GM23338 (cell line): Measurements from ENCODE around the gene BRD2. TPM values are rescaled to one million over a fixed set of nuclear protein-coding genes. Genes with fewer than 3 reads are reported as not detected.

Experiments used
- ATAC-seq: fragments of 200-7000 bp; cut with Tn5 transposase; 3 replicates; pipeline ENCODE4 v1.9.1; 2020
- DNase-seq: peaks from one replicate; pipeline ENCODE4 v3.0.0-alpha.2; 2015; ENCODE audit warnings: low spot score
- H2AFZ ChIP-seq: fragments of 200-600 bp; sonication (generic); 2 replicates; pipeline ENCODE4 v1.8.0; 2016; ENCODE audit warnings: antibody characterized with exemption, mild to moderate bottlenecking, moderate library complexity
- H3F3A ChIP-seq: fragments of 200-600 bp; sonication (generic); replicated peaks from 2 replicates; pipeline ENCODE4 v1.8.0; 2017; ENCODE audit warnings: antibody characterized with exemption, mixed run types, low read depth
- H3K27ac ChIP-seq: fragments of 200-600 bp; sonication (generic); 2 replicates; pipeline ENCODE4 v1.6.1; 2016; ENCODE audit warnings: low read depth
- H3K27me3 ChIP-seq: fragments of 200-600 bp; sonication (generic); 2 replicates; pipeline ENCODE4 v1.8.0; 2016; ENCODE audit warnings: mild to moderate bottlenecking, mixed run types, moderate library complexity; ENCODE audit not compliant: insufficient read depth
- H3K36me3 ChIP-seq: fragments of 200-600 bp; sonication (generic); 2 replicates; pipeline ENCODE4 v1.8.0; 2016; ENCODE audit warnings: mild to moderate bottlenecking; ENCODE audit not compliant: insufficient read depth
- H3K4me1 ChIP-seq: fragments of 200-600 bp; sonication (generic); 2 replicates; pipeline ENCODE4 v1.8.0; 2016; ENCODE audit warnings: mild to moderate bottlenecking, moderate library complexity; ENCODE audit not compliant: insufficient read depth
- H3K4me2 ChIP-seq: fragments of 200-600 bp; sonication (generic); 2 replicates; pipeline ENCODE4 v1.7.1; 2017; ENCODE audit warnings: mixed run types
- H3K4me3 ChIP-seq: fragments of 200-600 bp; sonication (generic); 2 replicates; pipeline ENCODE4 v1.6.1; 2016; ENCODE audit warnings: mixed run types
- H3K79me2 ChIP-seq: fragments of 200-600 bp; sonication (generic); replicated peaks from 2 replicates; pipeline ENCODE4 v1.8.0; 2017; ENCODE audit warnings: mild to moderate bottlenecking; ENCODE audit not compliant: insufficient read depth
- H3K9me2 ChIP-seq: fragments of 200-600 bp; sonication (generic); 2 replicates; pipeline ENCODE4 v1.8.0; 2017; ENCODE audit not compliant: insufficient read depth
- H4K20me1 ChIP-seq: fragments of 200-600 bp; sonication (generic); replicated peaks from 2 replicates; pipeline ENCODE4 v1.8.0; 2017; ENCODE audit warnings: mild to moderate bottlenecking; ENCODE audit not compliant: insufficient read depth
- H3K27ac Mint-ChIP-seq: 2 replicates; pipeline ENCODE4 v1.8.0; 2020; ENCODE audit warnings: inconsistent platforms, mild to moderate bottlenecking, moderate library complexity, mixed read lengths
- H3K27me3 Mint-ChIP-seq: 3 replicates; pipeline ENCODE4 v1.8.0; 2022; ENCODE audit warnings: low read depth, mild to moderate bottlenecking, moderate library complexity, mixed read lengths, inconsistent platforms; ENCODE audit not compliant: insufficient read depth, poor library complexity
- H3K36me3 Mint-ChIP-seq: 3 replicates; pipeline ENCODE4 v1.8.0; 2021; ENCODE audit warnings: low read depth, mild to moderate bottlenecking, inconsistent platforms, moderate library complexity, mixed read lengths
- H3K4me1 Mint-ChIP-seq: 3 replicates; pipeline ENCODE4 v1.8.0; 2020; ENCODE audit warnings: mild to moderate bottlenecking, inconsistent platforms, mixed read lengths
- H3K4me3 Mint-ChIP-seq: 3 replicates; pipeline ENCODE4 v1.8.0; 2021; ENCODE audit warnings: moderate library complexity, mild to moderate bottlenecking, inconsistent platforms, mixed read lengths
- H3K9me3 Mint-ChIP-seq: 3 replicates; pipeline ENCODE4 v1.8.0; 2020; ENCODE audit warnings: moderate library complexity, mild to moderate bottlenecking, inconsistent platforms, mixed read lengths
- CTCF ChIP-seq, 2 experiments: fragments of 200-600 bp in 1 of 2; sonication (generic) in 1 of 2; conservative IDR thresholded peaks; 2 replicates each; pipeline versions ENCODE4 v1.5.1 to v1.6.1; 2016 to 2017; ENCODE audit warnings: antibody characterized with exemption in 2 of 2, low read depth in 2 of 2, mild to moderate bottlenecking in 2 of 2, moderate library complexity in 1 of 2
- ETS1 ChIP-seq: IDR thresholded peaks from 2 replicates; pipeline ENCODE4 v1.6.1; 2016; ENCODE audit warnings: antibody characterized with exemption
- EZH2 ChIP-seq: fragments of 200-600 bp; sonication (generic); IDR thresholded peaks from one replicate; pipeline ENCODE4 v1.8.0; 2017; ENCODE audit warnings: antibody characterized with exemption, mild to moderate bottlenecking, low read depth; ENCODE audit not compliant: unreplicated experiment
- EZH2phosphoT487 ChIP-seq: fragments of 200-600 bp; sonication (generic); IDR thresholded peaks from one replicate; pipeline ENCODE4 v1.8.1; 2018; ENCODE audit warnings: antibody characterized with exemption; ENCODE audit not compliant: unreplicated experiment
- POLR2AphosphoS5 ChIP-seq: IDR thresholded peaks from 2 replicates; pipeline ENCODE4 v1.6.1; 2016; ENCODE audit warnings: antibody characterized with exemption, low read depth
- ZNF331 ChIP-seq: fragments of 250-450 bp; sonication (Bioruptor Pico); IDR thresholded peaks from 2 replicates; pipeline ENCODE4 v1.5.0; 2020; ENCODE audit warnings: low read depth, mild to moderate bottlenecking, moderate library complexity
- ZNF462 ChIP-seq: fragments of 250-450 bp; sonication (Bioruptor Pico); IDR thresholded peaks from 2 replicates; pipeline ENCODE4 v1.5.0; 2020; ENCODE audit warnings: mild to moderate bottlenecking, moderate library complexity
- polyA plus RNA-seq: library from polyadenylated mRNA; unstranded; fragments of >200 nt; fragmentation: Nextera tagmentation; extraction: Ambion mirVana; gene quantifications from 2 replicates; pipeline ENCODE4 v1.2.1, GENCODE V29; 2016
- total RNA-seq: library from RNA; depleted of rRNA; stranded (reverse); fragments of >200 nt; shearing (Covaris generic); gene quantifications from 2 replicates; pipeline ENCODE4 v1.2.3, GENCODE V29; 2014

BRD2 gene
- total and polyA plus RNA-seq, 2 experiments from 2014 or later = 84.9 to 169 TPM

GRCh38 chr6:32969685-32970412, 1.5 kb downstream of the BRD2 start:
- Histone ChIP-seq H3F3A (peaks cover 32% of the 10 kb centered on the region), H3K4me2 (peak overlapping the region; percentile 100), H4K20me1 (peaks cover 24% of the 10 kb centered on the region), H3K9me2 (no peaks in the 10 kb centered on the region), H2AFZ (no peak overlapping the region), H3K4me3 (peak overlapping the region; percentile 99), H3K4me1 (peaks cover 14% of the 10 kb centered on the region; the same call in 1 of the 2 replicates), H3K27me3 (no peaks in the 10 kb centered on the region), H3K36me3 (peaks cover 19% of the 10 kb centered on the region), H3K79me2 (peaks cover 59% of the 10 kb centered on the region), H3K27ac (peak overlapping the region; percentile 100)
- ATAC-seq (peak; percentile 1), DNase-seq (peak; percentile 88)
- Mint-ChIP-seq H3K27ac (peak overlapping the region; percentile 100), H3K9me3 (peaks cover 12% of the 10 kb centered on the region), H3K4me1 (peaks cover 12% of the 10 kb centered on the region), H3K4me3 (peak overlapping the region; percentile 98), H3K36me3 (peaks cover 53% of the 10 kb centered on the region), H3K27me3 (peaks cover 48% of the 10 kb centered on the region)
- TF ChIP-seq ZNF331 (CRISPR knock-in tag) = 0 out of 2 replicates have a peak, but pooled peaks have one; percentile 18
- no peak for TF ChIP-seq ETS1
- TF ChIP-seq EZH2 = no peak
- TF ChIP-seq ZNF462 = no peak
- peak; percentile 12 to 26; a peak in 3 of 4 replicates for TF ChIP-seq CTCF (conservative IDR thresholded peaks at IDR 0.05; ENCODE audit: low read depth in 2 of 2)
- TF ChIP-seq EZH2phosphoT487 = no peak
- peak; percentile 43; the same call in 1 of the 2 replicates for TF ChIP-seq POLR2AphosphoS5
